NCI-H2107 treated with DMSO at 0.1 percent for 48 hours (cell line): ENCODE measurements around the gene CCDC136.

Source experiments
- DNase-seq: peaks from one replicate; lab custom pipeline; 2025; ENCODE audit not compliant: unreplicated experiment; lab: John Stamatoyannopoulos, UW

The CCDC136 gene

GRCh38 chr7:128842674-128843641 is 51.2 kb downstream of the CCDC136 start:
- no peak for DNase-seq

DNA sequence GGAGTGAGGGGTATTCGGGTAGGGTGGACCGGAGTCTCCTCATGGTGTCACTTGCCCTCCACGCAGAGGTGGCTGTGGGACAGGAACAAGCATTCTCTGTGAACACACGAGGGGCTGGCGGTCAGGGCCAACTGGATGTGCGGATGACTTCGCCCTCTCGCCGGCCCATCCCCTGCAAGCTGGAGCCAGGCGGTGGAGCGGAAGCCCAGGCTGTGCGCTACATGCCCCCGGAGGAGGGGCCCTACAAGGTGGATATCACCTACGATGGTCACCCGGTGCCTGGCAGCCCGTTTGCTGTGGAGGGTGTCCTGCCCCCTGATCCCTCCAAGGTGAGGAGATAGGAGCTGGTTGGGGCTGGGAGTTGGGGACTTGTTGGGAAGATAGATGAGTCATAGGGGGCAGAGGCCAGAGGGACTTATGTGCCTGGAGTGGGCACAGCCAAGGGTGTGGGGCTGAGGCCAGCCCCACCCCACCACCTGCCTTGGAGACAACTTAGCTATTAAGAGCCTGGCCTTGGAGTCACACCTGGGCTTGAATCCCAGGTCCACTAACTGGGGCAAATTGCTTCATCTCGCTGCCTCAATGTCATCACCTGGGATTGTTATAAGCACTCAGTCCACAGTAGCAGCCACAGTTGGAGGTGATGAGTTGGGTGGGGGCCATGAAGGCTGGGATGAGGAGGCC is 52.3 kb downstream of the CCDC136 start:
- no peak for DNase-seq

DNA sequence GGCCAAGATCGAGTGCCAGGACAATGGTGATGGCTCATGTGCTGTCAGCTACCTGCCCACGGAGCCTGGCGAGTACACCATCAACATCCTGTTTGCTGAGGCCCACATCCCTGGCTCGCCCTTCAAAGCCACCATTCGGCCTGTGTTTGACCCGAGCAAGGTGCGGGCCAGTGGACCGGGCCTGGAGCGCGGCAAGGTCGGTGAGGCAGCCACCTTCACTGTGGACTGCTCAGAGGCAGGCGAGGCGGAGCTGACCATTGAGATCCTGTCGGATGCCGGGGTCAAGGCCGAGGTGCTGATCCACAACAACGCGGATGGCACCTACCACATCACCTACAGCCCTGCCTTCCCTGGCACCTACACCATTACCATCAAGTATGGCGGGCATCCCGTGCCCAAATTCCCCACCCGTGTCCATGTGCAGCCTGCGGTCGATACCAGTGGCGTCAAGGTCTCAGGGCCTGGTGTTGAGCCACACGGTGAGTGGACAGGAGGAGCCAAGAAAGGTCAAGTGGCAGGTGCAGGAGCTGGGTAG is 53.1 kb downstream of the CCDC136 start:
- no peak for DNase-seq

GRCh38 chr7:128845475-128845874 is 53.7 kb downstream of the CCDC136 start:
- no peak for DNase-seq

DNA sequence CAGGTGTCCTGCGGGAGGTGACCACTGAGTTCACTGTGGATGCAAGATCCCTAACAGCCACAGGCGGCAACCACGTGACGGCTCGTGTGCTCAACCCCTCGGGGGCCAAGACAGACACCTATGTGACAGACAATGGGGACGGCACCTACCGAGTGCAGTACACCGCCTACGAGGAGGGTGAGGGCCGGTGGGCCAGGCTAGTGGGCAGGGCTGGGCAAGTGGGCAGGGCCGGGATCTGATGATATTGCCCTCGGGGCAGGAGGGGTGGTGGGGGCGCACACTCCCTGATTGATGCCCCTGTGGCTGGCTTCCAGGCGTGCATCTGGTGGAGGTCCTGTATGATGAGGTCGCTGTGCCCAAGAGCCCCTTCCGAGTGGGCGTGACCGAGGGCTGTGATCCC is 54.2 kb downstream of the CCDC136 start:
- no peak for DNase-seq

GRCh38 chr7:128846781-128847444 is 55.1 kb downstream of the CCDC136 start:
- DNase-seq, result no peak

DNA sequence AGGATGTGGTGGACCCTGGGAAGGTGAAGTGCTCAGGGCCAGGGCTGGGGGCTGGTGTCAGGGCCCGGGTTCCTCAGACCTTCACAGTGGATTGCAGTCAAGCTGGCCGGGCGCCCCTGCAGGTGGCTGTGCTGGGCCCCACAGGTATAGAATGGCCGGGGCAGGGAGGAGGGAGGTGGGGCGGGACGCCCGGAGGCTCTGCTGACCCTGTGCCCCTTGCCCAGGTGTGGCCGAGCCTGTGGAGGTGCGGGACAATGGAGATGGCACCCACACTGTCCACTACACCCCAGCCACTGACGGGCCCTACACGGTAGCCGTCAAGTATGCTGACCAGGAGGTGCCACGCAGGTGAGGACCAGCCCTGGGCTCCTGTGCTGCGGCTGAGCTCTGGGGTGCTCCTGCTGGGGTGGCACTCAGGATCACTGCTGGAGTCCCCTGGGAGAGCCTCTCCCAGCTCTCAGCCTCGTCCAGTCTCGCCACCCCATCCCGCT is 56.0 kb downstream of the CCDC136 start:
- DNase-seq, result no peak

- DNase-seq, result no peak
Observed at GRCh38 chr7:128848289-128849155, 56.8 kb downstream of the CCDC136 start.

DNA sequence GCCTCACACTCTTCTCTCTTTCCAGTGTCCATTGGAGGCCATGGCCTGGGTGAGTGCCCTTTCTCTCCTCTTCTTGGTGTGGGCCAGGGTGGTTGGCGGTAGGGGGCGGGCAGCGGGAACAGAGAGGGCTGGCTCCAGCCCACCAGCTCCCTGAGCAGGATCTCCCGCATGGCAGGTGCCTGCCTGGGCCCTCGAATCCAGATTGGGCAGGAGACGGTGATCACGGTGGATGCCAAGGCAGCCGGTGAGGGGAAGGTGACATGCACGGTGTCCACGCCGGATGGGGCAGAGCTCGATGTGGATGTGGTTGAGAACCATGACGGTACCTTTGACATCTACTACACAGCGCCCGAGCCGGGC is 57.4 kb downstream of the CCDC136 start:
- DNase-seq, result no peak

- no peak for DNase-seq
Observed at GRCh38 chr7:128849804-128850490, 58.2 kb downstream of the CCDC136 start.

DNA sequence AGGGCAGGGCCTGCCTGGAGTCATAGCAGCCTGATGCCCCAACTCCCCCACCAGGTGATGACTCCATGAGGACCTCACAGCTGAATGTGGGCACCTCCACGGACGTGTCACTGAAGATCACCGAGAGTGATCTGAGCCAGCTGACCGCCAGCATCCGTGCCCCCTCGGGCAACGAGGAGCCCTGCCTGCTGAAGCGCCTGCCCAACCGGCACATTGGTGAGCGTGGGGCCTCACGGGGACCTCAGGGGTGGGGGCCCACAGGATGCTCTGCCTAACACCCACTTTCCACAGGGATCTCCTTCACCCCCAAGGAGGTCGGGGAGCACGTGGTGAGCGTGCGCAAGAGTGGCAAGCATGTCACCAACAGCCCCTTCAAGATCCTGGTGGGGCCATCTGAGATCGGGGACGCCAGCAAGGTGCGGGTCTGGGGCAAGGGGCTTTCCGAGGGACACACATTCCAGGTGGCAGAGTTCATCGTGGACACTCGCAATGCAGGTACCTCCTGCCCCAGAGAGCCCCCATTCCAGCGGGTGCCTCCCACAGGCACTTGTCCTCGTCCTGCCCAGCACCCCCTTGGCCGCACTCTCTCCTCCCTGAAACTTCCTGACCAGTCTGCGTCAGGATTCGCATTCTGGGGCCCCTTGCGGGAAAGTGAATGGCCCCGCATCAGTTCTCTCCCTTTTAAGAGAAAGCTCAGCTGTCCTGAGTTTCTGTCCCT is 60.9 kb downstream of the CCDC136 start:
- DNase-seq, result no peak

GRCh38 chr7:128853799-128854198 is 62.0 kb downstream of the CCDC136 start:
- DNase-seq, result no peak

GRCh38 chr7:128854396-128854795 is 62.6 kb downstream of the CCDC136 start:
- DNase-seq, result no peak

- no peak for DNase-seq
Observed at GRCh38 chr7:128855559-128855958, 63.8 kb downstream of the CCDC136 start.

DNA sequence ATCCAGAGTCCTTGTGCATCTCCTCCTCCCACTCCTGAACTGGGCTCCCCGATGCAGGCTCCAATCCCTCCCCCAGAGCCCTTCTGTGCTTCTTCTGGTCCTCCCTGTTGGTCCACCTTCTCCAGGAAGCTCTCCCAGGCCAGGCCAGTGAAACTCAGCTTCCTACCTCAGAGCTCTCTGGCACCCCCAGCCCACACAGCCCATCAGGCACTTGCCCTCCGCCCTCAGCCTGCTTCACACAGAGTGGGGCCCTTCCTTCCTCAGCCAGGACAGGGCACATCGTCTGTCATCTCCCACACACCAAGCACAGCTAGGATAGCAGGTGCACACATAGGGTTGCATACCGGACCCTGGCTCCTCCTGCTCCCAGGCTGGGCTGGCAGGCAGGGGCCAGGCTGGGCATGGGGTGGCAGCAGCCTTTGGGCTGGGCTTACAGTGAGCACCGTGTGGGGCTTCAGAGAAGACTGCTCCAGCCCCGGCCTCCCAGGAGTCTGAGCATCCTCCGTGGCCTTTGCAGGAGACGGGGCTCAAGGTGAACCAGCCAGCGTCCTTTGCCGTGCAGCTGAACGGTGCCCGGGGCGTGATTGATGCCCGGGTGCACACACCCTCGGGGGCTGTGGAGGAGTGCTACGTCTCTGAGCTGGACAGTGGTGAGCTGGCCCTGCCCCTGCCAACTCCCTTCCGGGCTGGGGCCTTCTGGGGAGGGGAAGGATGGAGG is 64.4 kb downstream of the CCDC136 start:
- no peak for DNase-seq

DNA sequence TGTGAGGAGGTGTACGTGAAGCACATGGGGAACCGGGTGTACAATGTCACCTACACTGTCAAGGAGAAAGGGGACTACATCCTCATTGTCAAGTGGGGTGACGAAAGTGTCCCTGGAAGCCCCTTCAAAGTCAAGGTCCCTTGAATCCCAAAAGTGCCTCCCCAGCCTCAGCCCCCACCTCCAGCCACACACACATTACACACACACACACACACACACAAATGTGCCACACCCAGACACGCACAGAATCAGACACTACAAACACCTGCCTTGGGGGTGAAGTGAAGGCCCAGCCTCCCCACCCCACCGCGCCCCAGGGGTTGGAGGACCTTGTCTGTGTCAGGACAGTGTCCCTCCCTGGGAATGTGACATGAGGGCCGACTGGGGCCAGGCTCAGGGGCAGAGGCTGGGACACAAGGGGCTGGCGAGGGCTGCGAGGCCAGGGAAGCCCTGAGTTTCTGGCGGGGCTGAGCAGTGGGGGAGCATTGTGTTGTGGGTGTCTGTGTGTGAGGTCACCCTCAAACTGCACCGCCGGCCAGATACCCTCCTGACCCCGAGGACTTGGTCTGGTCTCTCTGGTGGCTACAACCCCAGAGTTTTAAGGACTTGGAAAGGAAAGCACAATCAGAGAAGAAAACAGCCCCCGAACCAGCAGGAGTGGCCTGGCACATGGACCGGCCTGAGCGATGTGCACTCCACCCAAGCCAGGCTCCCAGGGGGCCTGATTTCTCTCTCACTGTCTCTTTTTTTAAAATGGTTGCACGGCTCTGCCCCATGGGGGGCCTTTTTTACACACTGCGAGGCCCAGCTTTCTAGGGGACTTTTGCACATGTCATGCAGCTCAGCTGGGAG is 66.8 kb downstream of the CCDC136 start:
- DNase-seq, result no peak
